SU-DHL-6 (cell line): ENCODE data around the gene HPSE.

Experiments used
- CTCF ChIP-seq: fragments of 200-600 bp; sonication (generic); IDR thresholded peaks from one replicate; pipeline ENCODE4 v1.5.1; 2017; ENCODE audit warnings: antibody characterized with exemption, mild to moderate bottlenecking, low read length, moderate library complexity; ENCODE audit not compliant: insufficient read depth, poor library complexity, severe bottlenecking
- EZH2phosphoT487 ChIP-seq: fragments of 200-600 bp; sonication (generic), shearing (Covaris generic); conservative IDR thresholded peaks from 2 replicates; pipeline ENCODE4 v1.6.1; 2018; ENCODE audit warnings: mild to moderate bottlenecking, antibody characterized with exemption, low read length, moderate library complexity, mixed read lengths

GRCh38 chr4:83358410-83358809, 23.8 kb upstream of the HPSE start:
- TF ChIP-seq CTCF: no peak
- TF ChIP-seq EZH2phosphoT487: no peak
